ENCODE data around the gene EGLN1.

- TF ChIP-seq TCF7L2 (IDR thresholded peaks at IDR 0.05; ENCODE audit: borderline replicate concordance, low read depth, low read length), result no peak
- no peak for TF ChIP-seq ZNF133 (tag by site-specific recombination; IDR thresholded peaks at IDR 0.05)
- no peak for TF ChIP-seq ZNF398 (tag by site-specific recombination; IDR thresholded peaks at IDR 0.05)
- no peak for TF ChIP-seq ZNF76 (tag by site-specific recombination; IDR thresholded peaks at IDR 0.05; ENCODE audit: borderline replicate concordance, low read depth)
- no peak for TF ChIP-seq ZNF639 (tag by site-specific recombination; IDR thresholded peaks at IDR 0.05)
- no peak for TF ChIP-seq ZNF280C (tag by site-specific recombination; IDR thresholded peaks at IDR 0.05)
- no peak for TF ChIP-seq ZNF560 (tag by site-specific recombination; IDR thresholded peaks at IDR 0.05; ENCODE audit: borderline replicate concordance)
- 0 out of 2 replicates have a peak, but pooled peaks have one; percentile 33 for TF ChIP-seq ZNF24 (tag by site-specific recombination; IDR thresholded peaks at IDR 0.05)
These were observed 34.1 kb downstream of the EGLN1 start for GRCh38 chr1:231387770-231388669.
